ENCODE results near the gene NPC1L1. TPM values are rescaled to one million over a fixed set of nuclear protein-coding genes. Genes with fewer than 3 reads are reported as not detected.

The NPC1L1 gene
- total RNA-seq, 1 donor from 2014 or later = not detected

DNA sequence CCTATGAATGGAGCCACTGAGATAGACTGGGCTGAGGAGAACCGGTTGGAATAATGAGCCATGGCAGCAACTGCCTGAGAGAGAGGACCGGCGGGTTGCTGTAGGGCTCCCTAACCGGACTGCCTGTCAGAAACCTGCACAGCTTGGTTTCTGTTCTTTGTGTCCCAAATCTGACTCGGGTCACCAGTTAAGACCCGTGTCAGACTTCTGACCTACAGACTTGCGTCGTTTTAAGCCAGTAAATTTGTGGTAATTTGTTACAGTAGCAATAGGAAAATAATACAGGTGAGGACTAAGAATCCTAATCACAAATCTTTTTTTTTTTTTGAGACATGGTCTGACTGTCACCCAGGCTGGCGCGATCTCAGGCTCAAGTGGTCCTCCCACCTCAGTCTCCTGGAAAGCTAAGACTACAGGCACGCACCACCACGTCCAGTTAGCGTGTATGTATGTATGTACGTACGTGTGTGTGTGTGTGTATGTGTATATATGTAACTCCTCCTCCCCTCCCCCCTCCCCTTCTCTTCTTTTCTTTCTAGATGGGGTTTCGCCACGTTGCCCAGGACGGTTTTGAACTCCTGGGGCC, 33.2 kb upstream of the NPC1L1 start:
- ChIA-PET CTCF (interaction anchor here (0.9 to 3.2 kb wide), 2 partner anchors 9 to 27 kb away, joined by 3 to 20 read pairs; no protein-coding TSS in a partner anchor), POLR2A (interaction anchor here (0.7 to 3.3 kb wide), 36 partner anchors 8 to 648 kb away, joined by 3 to 45 read pairs (median 5); partner anchors contain the start of genes CCM2, H2AZ2, NUDCD3 and OGDH)
- ATAC-seq (ENCODE audit: low read depth) (no peak), DNase-seq (no peak)
- peak overlapping the region; percentile 94 for H3K4me3 Mint-ChIP-seq
- H3K36me3 Mint-ChIP-seq (ENCODE audit: low read depth) = peaks cover 77% of the 10 kb centered on the region
- no peaks in the 10 kb centered on the region for H3K27me3 Mint-ChIP-seq
- no peak for TF ChIP-seq CTCF (IDR thresholded peaks at IDR 0.05)
- H3K9me3 Mint-ChIP-seq = no peaks in the 10 kb centered on the region
- peaks cover 37% of the 10 kb centered on the region for H3K4me1 Mint-ChIP-seq
- peak overlapping the region; percentile 94 for H3K27ac Mint-ChIP-seq
- intact Hi-C loops (cut with micrococcal nuclease) = loop anchor here (1.0 to 10.0 kb wide), 4 partner anchors 8 to 530 kb away; partner anchors contain the start of genes DBNL, NUDCD3, OGDH and TMED4

- Mint-ChIP-seq H3K9me3 (no peaks in the 10 kb centered on the region), H3K27me3 (no peaks in the 10 kb centered on the region), H3K4me3 (peak within 1 kb of the TSS; percentile 94), H3K36me3 (ENCODE audit: low read depth) (peaks cover 79% of the 10 kb centered on the region), H3K4me1 (peaks cover 35% of the 10 kb centered on the region), H3K27ac (peak within 1 kb of the TSS; percentile 94)
- intact Hi-C loops (cut with micrococcal nuclease) = loop anchor here (1.0 to 10.0 kb wide), 4 partner anchors 9 to 529 kb away; partner anchors contain the start of genes DBNL, NUDCD3, OGDH and TMED4
- CTCF ChIA-PET = interaction anchor here (0.9 to 3.2 kb wide), 2 partner anchors 9 to 26 kb away, joined by 3 to 20 read pairs; no protein-coding TSS in a partner anchor
- DNase-seq (peak; percentile 82), ATAC-seq (ENCODE audit: low read depth) (peak; percentile 97)
- POLR2A ChIA-PET = interaction anchor here (0.5 to 3.3 kb wide), 42 partner anchors 8 to 647 kb away, joined by 3 to 45 read pairs (median 4); partner anchors contain the start of genes CCM2, H2AZ2, NUDCD3 and OGDH
- TF ChIP-seq CTCF (IDR thresholded peaks at IDR 0.05) = no peak
Observed at GRCh38 chr7:44573464-44574286, 32.5 kb upstream of the NPC1L1 start, which contains the start of gene DDX56. TSS of gene DDX56 (minus strand) at chr7:44573908. CDS start at chr7:44573895, 13 bp downstream.

GRCh38 chr7:44572771-44573170, 31.6 kb upstream of the NPC1L1 start:
- H3K27ac Mint-ChIP-seq = peak overlapping the region; percentile 94
- peaks cover 35% of the 10 kb centered on the region for H3K4me1 Mint-ChIP-seq
- no peaks in the 10 kb centered on the region for H3K9me3 Mint-ChIP-seq
- ChIA-PET POLR2A (interaction anchor here (0.5 to 3.3 kb wide), 15 partner anchors 8 to 739 kb away, joined by 3 to 45 read pairs (median 6); partner anchors contain the start of genes NUDCD3, OGDH, PURB and TBRG4), CTCF (interaction anchor here (3.2 kb wide), 1 partner anchor 8 kb away, joined by 20 read pairs; no protein-coding TSS in a partner anchor)
- intact Hi-C loops (cut with micrococcal nuclease) = loop anchor here (10.0 kb wide), 1 partner anchor 528 kb away; the partner anchor contains the start of gene DBNL
- H3K4me3 Mint-ChIP-seq = peak overlapping the region; percentile 94
- DNase-seq = no peak
- no peak for TF ChIP-seq CTCF (IDR thresholded peaks at IDR 0.05)
- H3K27me3 Mint-ChIP-seq = no peaks in the 10 kb centered on the region
- peaks cover 79% of the 10 kb centered on the region for H3K36me3 Mint-ChIP-seq (ENCODE audit: low read depth)
- ATAC-seq (ENCODE audit: low read depth) = no peak

- ChIA-PET POLR2A (interaction anchor here (1.8 to 3.1 kb wide), 2 partner anchors 12 to 278 kb away, joined by 5 to 10 read pairs; partner anchors contain the start of genes H2AZ2 and TMED4), CTCF (no interaction called here)
- no peak overlapping the region for H3K4me3 Mint-ChIP-seq
- H3K9me3 Mint-ChIP-seq = no peaks in the 10 kb centered on the region
- no peaks in the 10 kb centered on the region for H3K27me3 Mint-ChIP-seq
- DNase-seq (no peak), ATAC-seq (ENCODE audit: low read depth) (no peak)
- TF ChIP-seq CTCF (IDR thresholded peaks at IDR 0.05) = no peak
- H3K4me1 Mint-ChIP-seq = peaks cover 30% of the 10 kb centered on the region
- intact Hi-C loops (cut with micrococcal nuclease) = loop anchor here (10.0 kb wide), 1 partner anchor 525 kb away; the partner anchor contains the start of gene DBNL
- H3K36me3 Mint-ChIP-seq (ENCODE audit: low read depth) = peaks cover 92% of the 10 kb centered on the region
- H3K27ac Mint-ChIP-seq = no peak overlapping the region
Observed at GRCh38 chr7:44569959-44570358, 28.8 kb upstream of the NPC1L1 start.

All from activated B cell treated with CpG ODN at 0.5 μM for 24 hours (primary cell).